ENCODE measurements around the gene ARL15.

ARL15 gene

DNA sequence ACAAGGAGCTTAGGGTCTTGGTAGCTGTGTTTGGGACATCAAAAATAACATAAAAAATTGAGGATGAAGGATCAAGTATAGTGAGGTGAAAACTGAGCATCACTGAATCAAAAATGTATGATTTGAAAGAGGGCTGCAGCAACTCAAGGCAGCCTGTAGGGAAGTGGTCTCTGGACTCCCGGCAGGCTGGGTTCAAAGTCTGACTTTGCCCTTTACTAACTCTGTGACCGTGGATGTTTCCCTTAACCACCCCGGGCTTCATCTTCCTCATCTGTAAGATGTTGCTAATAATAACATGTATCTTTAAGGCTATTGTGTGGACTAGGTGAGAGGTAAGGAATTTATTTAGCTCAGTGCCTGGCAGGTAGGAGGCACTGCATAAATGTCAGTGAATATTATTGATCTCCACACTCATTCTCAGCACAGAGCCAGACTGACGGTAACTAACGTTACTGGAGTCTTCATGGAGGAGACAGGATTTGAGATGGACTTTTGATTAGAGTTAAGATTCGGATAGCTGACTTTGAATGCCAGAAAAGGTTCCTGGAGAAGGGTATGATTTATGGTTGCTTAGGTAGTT lies 382.6 kb downstream of the ARL15 start:
- DNase-seq = no peak

GRCh38 chr5:53926026-53926425 lies 384.3 kb downstream of the ARL15 start:
- no peak for DNase-seq

DNA sequence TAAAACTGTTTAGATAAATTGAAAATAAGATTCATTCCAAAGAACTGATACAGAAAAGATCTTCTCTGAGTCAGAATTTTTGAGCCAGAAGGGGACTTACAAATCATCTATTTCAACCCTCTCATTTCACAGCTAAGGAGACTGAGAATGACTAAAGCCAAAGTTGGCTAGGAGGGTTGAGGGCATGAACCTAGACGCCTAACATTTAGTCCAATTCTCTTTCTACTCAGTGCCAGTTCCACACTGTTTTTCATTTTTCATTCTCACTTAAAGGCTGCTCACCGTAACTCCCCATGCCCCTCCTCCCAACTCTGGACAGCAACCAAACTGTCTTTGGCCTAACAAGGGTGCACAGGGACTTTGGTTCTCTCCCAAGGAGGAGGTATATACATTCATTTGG lies 386.0 kb downstream of the ARL15 start:
- DNase-seq = no peak

GRCh38 chr5:53923961-53924360 lies 386.4 kb downstream of the ARL15 start:
- DNase-seq = no peak

DNA sequence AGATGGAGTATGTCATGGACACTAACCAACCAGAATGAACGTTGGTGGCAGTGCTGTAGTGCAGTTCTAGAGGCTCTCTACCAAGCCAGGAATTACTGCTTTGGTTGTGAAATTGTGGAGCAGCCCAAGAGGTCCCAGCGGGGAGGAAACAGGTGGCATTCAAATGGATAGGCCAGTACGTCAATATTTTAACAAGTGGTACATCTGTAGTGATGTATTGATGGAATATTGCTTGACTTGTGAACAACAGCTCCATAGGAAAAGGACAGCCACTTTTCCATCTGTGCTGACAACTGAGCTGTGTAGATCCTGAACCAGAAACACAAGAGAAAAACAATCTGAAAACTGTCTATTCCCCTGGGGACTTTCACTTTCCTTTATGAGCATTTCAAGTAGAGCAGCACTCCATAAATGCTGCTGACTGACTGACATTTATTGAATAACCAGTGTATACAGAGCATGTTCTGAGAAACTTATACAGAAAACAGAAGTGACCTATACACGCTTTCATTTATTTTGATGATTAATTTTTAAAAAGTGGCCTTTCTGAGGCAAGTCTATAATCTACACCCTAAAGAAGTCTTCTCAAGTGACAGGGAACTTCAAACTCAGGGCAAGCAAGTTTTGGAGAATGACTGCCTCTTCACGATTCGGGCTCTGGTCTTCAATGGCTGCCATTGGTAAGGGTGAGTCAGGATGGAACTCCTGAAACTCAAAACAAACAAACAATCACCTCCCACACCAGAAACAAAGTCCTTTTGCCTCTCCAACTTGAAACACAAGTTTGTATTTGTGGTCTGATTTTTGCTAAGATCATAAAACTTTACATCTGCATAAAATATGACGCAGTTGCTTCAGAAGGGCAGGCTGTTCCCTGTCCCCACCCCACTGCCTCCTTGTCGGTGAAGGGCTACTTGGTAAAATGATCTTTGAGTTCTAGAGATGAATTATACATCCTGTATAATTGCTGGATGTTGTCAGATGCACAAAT lies 387.6 kb downstream of the ARL15 start:
- DNase-seq = no peak

GRCh38 chr5:53917826-53918225 lies 392.5 kb downstream of the ARL15 start:
- DNase-seq = no peak

- no peak for DNase-seq
Observed at GRCh38 chr5:53917095-53917494, 393.3 kb downstream of the ARL15 start.

DNA sequence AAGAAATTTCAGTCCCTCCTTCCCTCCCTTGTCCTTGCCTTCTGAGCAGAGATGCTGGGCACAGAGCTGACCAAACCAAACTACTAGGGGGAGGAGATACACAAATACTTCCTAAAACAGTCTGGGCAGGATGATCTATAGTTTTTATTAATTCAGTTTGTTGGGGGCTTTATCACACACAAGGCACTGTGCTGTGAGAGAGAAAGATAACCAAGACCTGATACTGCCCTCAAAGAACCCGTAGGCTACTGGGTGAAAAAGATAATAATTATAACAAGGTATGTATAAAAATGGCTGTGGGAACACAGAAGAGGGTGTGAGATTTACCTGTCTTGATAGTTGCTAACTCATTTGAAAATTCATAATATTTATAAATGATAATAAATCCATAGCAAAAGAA lies 395.3 kb downstream of the ARL15 start:
- no peak for DNase-seq

GRCh38 chr5:53913941-53914340 lies 396.4 kb downstream of the ARL15 start:
- no peak for DNase-seq

GRCh38 chr5:53908757-53909156 lies 401.6 kb downstream of the ARL15 start:
- DNase-seq = no peak

GRCh38 chr5:53907827-53908226 lies 402.5 kb downstream of the ARL15 start:
- no peak for DNase-seq

DNA sequence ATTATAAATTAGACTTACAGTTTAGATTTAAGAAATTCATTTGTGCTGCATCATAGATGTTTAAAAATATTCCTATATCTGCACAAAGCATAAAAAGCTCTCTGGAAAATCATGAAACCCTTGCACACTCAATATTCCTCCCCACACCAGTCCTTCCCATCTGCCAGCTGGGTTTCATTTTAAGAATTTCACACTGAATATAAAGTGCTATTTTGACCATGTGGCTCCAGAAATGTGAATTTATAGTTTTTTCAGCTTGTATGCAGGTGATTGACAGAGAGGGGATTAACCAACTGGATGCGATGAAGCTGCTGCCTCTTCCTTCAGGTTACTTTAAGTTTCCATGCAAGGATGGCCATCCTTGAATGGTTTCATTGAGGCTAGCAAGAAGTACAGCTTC lies 403.6 kb downstream of the ARL15 start:
- DNase-seq = no peak

GRCh38 chr5:53902296-53902907 lies 408.0 kb downstream of the ARL15 start:
- no peak for DNase-seq

GRCh38 chr5:53900677-53901076 lies 409.7 kb downstream of the ARL15 start:
- DNase-seq = no peak

GRCh38 chr5:53895091-53895683 lies 415.2 kb downstream of the ARL15 start:
- no peak for DNase-seq

DNA sequence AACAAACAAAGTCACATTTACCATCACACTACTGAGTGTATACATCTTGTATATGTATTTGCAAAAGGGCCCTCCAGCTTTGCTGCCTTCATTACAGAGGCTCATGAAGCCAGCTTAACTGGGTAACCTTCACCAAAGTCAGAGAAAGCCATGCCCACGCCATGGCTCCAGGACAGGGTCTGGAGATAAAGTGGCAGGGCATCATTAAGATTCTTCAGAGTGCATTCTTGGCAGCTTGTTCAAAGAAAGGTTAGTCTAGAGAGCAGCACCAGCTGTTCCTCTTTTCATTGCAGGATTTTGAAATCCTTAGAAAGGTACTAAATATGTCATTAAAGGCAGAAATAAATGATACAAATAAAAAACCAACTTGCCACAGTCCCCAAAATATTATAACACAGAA lies 416.7 kb downstream of the ARL15 start:
- no peak for DNase-seq

GRCh38 chr5:53892224-53892623 lies 418.1 kb downstream of the ARL15 start:
- DNase-seq = no peak

DNA sequence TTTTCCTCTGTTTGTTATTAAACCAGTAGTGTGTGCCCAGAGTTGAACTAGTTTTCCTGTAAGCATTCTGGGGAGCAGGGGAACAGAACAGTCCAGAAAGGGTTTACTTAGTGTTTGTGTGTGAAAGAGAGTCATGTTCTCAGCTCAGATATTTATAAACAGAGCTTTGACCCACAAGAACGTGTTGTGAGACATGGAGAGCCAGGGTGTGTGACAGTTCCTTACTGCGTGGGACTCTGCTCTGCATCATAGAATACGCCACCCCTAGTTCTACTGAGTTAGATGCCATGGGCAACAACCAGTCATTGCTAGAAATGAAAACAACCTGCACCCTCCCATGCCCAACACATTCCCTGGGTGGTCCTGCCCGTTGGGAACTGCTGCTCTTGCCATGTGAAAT lies 419.2 kb downstream of the ARL15 start:
- no peak for DNase-seq

DNA sequence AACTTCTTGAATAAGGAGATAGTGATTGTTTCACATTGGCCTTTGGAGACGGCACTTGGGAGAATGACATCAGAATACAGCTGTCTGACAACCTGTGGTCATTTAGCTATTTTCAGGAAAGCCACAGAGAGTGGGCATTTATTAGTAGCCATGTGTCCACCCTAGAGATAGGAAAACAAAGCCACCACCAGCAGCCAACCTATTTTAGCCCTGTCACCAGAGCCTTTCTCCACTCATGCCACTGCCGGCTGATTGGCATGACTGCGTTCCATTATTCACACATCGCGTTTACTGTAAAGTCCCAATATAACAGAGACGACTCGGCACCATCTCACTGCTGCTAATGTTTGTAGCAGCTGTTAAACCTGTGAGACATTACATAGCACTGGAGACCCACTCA lies 419.9 kb downstream of the ARL15 start:
- peak; percentile 8 for DNase-seq

DNA sequence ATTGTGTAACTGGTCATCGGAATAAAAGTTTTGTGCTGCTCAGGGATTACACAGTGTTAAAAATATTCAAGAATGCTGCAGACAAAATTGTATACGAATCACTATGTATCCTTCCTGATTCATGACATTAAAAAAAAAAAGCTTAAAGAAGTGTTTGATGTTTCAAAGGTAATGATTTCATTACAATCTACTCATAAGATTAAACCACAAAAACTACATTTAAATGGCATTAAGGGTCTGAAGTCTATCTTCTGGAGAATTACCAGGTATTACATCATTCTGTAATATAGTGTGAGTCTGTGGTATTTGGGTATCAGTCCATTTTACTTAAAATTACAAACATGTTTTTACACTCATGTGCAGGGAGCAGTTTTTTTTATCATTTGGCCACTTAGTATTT lies 425.5 kb downstream of the ARL15 start:
- no peak for DNase-seq

DNA sequence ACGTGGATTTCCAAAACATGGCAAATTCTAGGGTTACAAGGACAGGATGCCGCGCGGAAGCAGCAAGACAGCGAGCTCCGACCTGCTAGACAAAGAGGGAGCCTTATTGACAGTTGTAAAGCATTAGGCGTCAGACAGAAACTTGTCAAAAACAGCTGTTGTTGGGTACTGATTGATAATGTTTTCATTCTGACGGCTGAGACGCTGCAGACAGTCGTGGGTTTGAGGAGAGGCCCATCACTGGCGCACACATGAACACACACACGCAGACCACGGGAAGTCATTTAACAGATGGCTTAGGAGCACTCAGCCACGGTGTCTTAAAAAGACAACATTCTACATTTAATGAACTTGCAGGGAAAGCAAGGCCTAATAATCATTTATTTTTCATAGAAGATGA lies 426.0 kb downstream of the ARL15 start:
- peak; percentile 23 for DNase-seq

DNA sequence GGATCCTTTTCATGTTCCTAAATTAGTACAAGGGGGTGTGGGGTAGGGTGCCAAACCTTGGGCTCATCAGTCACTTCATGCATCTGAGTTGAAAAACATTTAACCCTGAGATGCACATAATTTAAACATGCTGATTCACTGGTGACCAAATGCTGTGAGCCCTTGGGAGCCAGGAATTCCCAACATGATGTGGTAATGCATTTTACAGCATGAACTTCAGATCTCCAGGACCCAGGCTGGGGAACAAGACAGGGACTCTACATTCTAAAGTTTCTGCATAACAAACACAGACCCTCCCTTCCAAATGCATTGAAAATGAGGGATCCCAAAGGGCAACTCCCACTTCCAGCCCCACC lies 427.7 kb downstream of the ARL15 start:
- DNase-seq = no peak

DNA sequence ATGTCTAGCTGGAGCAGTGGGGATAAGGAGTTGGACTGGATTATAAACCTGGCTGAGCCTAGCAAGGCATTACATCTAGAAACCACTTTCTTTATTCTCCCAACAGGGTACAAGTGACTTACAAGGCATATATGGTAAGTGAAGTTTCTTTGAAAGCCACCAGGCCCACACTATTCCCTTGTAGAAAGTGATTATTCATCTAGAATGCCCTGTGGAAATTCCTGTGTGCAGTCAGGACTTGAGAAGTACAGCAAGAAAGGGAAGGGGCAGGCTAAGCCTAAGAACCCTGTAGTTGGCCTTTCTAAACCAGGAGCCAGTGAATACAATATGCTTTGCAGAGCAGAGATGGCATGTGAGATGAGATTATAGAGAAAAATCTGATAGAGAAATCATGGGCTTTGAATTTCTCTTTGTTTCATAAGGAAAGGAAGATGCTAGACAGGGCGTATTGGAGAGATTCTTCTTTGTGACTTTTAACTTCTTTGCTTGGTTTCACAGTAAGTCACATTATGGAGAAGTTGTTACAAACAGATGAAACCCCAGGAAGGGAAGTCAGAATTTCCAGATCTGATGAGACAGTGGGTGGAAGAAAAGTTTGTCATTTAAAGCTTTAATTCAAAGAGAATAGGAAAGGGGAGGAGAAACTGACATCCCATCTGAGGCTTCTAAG lies 428.2 kb downstream of the ARL15 start:
- DNase-seq = no peak
